Cerebellar cortex (tissue), 1 donor: ENCODE results near the gene IMPACT.

ENCODE experiments used
- DNase-seq: peaks from one replicate; pipeline ENCODE4 v3.0.0-alpha.2; 2015; ENCODE audit warnings: low spot score

Gene IMPACT, protein sequence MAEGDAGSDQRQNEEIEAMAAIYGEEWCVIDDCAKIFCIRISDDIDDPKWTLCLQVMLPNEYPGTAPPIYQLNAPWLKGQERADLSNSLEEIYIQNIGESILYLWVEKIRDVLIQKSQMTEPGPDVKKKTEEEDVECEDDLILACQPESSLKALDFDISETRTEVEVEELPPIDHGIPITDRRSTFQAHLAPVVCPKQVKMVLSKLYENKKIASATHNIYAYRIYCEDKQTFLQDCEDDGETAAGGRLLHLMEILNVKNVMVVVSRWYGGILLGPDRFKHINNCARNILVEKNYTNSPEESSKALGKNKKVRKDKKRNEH

DNA sequence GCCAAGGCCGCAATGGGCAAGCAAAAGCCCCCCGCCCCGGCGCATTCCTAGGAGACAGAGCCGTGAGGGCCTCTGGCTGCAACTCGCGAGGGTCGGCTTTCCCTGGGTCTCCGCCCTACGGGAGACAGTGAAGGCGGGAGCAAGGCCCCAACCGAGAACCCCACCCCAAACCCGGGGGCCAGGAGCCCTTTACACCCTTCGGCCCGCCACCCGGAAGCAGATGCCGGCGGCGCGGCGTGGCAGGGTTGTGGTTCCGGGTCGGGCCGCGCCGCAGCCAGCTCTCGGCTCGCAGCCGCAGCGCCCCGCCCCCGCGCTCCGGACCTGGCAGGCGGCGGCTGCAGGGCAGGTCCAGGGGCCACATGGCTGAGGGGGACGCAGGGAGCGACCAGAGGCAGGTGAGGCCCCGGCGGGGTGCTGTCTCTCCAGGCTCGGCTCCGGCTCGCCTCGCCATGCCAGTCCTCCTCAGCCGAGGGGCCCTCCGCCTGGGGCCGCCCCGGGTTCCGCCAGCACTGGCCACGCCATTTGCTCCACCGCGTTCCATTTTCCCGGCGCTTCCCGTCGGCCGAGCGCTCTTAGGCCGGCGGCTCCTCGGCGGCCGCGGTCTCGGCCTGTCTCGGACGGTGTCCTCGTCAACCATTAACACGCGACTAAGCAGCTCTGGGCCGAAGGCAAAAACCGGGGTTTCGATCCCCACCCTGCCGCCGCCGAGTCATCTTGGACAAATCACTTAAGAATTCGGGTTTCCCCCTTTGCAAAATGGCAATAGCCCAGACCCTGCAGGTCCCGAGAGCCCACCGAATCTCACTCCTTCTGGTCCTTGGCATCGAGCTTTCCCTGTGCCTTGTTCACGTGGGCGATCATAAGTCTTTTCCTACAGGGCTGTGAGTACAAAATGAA is at the start of gene IMPACT:
TSS of gene IMPACT (plus strand) at position 273 of the 897 bp plus-strand sequence. CDS start at position 360, 87 bp downstream.
- DNase-seq = peak; percentile 78

DNA sequence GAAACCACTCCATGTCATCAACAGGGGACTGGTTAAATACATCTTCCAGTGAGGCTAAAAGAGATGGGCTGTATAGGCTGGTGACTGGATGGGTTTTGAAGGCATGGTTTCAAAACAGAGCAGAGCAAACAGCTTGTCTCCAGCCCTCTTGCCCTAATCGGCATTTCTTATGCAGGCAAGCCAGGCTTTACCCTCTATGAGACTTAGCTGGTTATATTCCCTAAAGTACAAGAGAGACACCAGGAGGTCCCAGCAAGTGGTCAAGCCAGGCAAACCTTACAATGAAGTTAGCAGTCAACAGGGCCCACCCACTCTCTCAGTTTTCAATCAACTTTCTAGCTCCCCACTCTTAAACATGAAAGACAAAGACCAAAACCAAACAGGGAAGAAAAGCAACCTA is 47.9 kb upstream of the IMPACT start:
- DNase-seq = no peak

DNA sequence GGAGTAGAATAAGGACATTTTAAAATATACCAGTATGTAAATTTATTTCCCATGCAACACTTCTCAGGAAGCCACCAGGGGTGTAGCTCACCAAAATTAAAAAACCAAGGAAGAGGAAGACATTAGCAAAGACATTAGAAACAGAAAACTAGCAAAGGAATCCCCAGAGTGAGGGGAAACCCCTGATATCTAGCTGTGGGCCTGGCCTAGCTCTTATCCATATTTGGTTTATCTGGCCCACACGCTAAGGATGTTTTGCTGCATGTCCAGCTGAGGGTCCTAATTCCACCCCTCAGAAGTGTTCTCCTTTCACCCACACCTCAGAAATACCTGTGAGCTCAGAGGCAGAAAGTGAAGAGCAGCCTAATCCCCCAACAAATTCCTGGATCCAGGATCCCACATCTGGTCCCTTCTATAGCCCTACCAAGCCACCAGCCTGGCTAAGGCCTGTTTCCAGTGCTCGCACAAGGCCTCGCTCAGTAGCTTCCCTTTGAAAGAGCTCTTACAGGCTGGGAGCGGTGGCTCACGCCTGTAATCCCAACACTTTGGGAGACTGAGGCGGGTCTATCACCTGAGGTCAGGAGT is 46.2 kb upstream of the IMPACT start:
- no peak for DNase-seq

DNA sequence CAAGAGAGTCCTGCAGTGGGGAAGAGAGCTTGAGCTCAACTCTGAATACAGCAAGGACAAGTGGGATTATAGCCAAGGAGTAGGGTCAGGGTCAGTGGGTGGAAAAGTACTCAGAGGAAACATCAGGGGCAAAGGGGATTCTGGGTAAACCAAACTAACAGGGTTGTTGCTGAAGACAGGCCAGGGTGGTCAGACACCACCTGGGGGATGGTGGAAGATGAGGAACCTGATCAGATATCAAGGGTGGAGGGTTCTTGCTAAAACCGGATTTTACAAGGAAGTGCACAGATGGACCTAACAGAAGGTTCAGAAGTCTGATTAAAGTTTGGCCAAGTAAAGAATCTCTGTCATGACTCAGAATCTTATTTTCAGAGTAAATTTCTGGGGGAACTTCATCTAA is 45.3 kb upstream of the IMPACT start:
- no peak for DNase-seq

DNA sequence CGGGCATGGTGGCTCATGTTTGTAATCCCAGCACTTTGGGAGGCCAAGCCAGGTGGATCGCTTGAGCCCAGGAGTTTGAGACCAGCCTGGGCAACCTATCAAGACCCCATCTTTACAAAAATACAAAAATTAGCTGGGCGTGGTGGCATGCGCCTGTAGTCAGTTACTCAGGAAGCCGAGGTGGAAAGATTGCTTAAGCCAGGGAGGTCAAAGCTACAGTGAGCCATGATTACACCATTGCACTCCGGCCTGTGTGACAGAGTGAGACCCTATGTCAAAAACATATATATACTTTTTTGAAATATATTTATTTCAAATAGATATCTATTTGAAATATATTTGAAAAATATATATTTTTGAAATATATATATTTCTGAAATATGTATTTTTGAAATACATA is 39.8 kb upstream of the IMPACT start:
- DNase-seq = no peak

DNA sequence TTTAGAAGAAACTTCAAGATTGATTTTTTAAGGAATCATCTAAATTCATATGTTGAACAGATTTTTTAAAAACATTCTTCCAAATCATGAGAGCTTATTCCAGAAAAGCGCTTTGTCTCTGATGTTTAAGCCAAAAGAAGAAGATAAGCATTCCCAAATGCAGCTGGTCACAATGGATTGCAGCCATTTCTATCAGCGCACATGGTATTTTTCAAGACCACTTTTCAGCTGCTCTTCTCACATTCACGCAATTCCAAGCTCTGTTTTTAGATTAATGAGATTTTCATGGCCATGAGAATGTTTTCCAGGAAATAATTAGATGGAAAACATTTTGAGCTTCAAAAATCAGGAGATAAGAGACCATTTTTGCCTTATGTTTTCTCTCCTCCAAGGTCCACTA is 37.5 kb upstream of the IMPACT start:
- DNase-seq = no peak

DNA sequence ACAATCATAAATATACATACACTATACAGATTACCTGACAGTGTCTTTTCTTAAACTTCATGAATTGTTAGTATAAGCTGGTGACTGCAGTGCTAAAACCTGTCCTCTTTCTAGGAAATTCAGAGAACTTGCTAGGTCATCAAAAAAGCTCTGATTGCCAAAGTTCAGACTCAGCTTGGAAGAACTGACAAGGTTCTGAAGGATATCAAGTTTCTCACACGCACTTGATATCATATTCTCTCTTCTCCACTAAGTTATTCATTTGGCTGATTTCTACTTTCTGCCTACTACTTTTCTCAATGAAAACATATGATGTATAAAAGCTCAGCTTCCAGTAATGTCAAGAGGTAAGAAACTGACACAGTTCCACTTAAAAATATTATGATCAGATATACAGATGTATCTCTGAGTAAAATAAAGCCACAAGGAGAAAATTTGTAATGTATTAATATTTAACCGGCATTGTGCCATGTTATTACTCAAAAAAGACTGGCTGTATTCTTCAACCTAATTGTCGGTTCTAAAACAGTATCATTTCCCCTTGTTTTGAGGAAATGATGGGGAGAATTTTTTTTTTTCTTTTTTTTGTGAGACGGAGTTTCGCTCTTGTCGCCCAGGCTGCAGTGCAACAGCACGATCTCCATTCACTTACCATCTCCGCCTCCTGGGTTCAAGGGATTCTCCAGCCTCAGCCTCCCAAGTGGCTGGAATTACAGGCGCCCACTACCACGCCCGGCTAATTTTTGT is 31.2 kb upstream of the IMPACT start:
- DNase-seq = no peak

DNA sequence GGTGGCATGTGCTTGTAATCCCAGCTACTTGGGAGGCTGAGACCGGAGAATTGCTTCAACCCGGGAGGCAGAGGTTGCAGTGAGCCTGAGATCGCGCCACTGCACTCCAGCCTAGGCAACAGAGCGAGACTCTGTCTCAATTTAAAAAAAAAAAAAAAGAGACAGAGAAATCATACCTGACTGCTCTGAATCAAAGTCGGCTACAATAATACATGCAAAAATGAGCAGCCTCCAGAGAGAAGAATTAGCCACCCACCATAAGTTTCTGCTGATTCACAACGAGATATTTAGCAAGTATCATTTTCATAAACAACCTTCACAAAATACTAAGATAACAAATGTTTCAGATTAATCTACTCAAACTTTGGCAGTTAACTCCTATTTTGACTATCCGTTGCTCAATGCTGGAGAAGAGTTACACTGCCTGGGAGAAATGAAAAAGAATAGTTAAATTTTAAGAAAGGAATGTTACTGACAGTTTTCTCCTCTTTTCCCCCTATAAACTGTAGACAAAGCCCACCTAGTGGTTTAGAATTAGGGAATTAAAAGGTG is 30.3 kb upstream of the IMPACT start:
- no peak for DNase-seq

DNA sequence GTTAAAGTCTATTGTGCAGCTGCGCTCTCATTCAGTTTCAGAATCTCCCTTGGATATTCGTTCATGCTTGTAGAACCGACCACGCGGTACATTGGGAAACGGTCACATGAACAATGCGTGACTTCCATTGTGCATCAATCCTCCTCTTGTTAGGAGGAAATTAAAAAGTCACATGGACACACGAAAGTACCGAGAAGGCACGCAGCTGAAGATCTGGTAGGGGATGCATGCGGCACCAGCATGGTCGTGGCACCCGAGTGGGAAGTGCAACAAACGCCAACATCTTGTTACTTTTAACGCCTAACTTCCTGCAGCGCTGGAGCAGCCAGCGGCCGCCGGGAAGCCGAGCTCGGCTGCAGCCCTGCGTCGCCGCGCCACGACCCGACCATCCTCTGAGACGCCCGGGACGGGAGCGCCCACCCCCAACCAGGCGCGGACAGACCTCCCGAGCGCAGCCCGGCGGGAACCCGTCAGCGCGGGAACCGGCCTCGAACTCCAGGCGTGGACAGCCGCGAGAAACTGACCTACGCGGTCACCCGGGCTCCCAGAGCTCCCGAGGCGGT is 29.3 kb upstream of the IMPACT start:
- peak; percentile 71 for DNase-seq

DNA sequence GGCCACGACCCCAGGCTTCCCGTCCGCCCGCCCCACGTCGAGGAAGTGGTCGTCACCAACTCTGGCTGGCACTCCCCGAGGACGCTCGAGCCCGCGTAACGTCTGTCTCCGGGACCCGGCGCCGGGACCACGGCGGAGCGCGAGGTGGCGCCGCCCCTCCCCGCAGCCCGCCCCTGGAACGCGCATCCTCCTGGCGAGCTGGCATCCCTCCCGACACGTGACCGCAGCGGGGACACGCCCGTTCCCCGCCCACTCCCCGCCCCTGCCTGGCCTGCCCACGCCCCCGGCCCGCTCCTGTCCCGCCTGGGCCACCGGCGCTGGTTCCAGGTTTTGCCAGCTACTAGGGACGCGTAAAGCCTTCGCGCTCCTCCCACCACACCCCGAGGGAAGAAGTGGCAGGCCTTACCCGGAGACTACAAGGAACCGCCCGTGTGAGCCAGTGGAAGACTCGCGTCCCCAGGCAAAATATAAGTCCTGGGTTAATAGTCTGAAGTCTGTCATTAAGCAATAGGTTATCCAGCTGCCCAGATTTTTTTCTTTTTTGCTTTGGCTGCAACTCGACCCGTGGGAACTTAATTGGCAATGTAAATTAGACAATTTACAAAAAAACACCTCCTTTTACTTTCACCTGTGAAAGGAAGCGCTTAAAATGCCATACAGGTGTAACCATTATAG is 28.6 kb upstream of the IMPACT start, which contains the start of gene OSBPL1A:
TSS of gene OSBPL1A (minus strand) at position 131 of the 675 bp plus-strand sequence. CDS start 20,291 bp downstream, outside the sequence.
- DNase-seq = peak; percentile 87

DNA sequence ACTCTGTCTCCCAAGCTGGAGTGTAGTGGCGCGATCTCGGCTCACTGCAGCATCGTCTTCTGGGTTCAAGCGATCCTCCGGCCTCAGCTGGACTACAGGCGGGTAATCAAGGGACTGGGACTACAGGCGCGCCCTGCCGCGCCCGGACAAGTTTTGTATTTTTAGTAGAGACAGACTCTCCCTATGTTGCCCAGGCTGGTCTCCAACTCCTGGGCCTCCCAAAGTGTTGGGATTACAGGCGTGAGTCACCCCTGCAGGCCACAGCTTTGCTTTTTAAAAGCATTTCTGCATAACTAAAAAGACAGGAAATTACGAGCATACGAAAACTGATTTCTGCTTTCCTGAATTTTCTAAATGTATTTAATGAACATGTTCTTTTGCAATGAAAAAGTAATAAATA is 27.9 kb upstream of the IMPACT start:
- peak; percentile 19 for DNase-seq

DNA sequence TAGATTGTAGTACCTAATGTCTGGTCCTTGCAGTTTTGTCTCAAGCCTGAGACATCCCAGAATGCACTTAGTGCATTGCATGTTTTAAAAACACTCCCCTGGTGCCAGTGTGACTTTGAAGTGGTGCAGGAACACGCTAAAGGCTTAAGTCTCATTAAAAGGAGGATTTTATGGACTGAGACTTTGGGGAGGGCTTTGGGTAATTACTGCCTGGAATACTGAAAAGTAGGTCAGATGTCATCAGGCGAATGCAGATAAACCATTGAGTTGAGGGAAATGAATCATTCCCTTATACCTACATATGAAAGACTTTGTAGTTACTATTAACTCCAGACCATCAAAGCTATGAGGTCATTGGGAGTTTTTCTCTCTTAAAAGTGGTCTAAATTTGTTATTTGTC is 25.9 kb upstream of the IMPACT start:
- no peak for DNase-seq

DNA sequence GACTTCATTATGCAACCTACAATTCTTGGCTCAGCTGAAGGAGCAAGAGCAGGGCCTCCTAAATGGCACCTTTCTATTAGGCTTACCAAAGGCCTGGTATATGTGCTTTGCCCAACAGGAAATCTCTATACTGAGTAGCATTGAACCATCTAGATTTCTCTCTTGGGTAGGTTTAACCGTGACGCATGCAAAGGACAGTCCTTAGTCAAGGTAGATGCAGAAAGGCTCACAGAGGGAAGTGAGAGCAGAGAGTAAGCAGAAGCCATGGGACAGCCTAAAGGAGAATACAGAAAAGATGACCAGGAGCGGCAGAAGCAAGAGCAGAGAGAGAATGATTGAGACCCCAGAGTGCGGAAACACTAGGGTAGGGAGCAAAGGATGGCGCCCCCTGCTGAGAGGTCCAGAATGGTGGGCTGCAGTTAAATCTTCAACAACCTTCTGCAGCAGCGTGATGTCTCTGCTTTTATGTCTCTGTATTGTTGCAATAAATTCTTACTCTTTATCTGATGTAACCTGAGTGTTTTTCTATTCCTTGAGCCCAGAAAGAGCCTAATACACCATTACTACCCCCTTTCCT is 24.2 kb upstream of the IMPACT start:
- DNase-seq = peak; percentile 16

DNA sequence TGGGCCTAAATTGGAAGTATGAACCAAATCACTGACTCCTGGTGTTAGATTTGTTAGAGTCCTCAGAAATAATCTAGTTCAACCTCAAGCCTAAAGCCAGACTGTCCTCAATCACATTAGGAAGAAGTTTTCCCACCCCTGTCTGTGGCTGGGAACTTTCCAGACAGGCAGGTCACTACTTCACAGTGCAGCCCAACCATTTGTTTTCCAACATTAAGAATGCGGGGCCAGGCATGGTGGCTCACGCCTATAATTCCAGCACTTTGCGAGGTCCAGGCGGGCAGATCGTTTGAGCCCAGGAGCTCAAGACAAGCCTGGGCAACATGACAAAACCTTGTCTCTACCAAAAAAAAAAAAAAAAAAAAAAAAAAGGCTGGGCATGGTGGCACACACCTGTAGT is 23.4 kb upstream of the IMPACT start:
- no peak for DNase-seq

DNA sequence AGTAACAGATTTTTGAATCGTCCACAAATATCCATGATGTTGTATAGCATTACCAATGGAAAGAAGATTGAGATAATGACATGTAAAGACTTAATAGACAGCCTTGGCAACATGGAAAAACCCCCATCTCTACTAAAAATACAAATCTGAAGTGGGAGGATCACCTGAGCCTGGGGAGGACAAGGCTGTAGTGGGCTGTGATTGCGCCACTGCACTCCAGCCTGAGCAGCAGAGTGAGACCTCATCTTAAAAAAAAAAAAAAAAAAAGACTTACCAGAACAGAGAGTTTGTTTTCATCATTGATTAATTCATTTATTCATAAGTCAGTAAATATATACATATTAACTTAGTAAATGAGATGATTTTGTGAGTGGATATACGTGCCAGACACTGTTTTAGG is 21.9 kb upstream of the IMPACT start:
- no peak for DNase-seq

DNA sequence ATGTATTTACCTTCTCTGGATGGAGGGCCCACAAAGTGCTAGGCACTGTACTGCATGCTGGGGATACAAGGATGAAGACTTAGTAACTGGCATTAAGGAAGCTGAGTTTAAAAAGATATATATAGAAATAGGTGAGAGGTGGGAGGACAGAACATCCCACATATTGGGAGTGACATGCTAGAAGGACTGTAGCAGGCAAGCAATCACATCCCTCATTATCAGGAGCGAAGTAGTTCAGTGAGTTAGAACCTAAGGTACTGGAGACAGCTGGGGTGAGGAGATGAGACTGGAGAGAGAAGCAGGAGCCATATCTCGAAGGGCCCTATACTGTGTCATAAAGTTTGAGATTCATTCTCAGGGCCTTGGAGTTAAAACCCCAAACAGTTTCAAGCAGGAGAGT is 18.0 kb upstream of the IMPACT start:
- no peak for DNase-seq

DNA sequence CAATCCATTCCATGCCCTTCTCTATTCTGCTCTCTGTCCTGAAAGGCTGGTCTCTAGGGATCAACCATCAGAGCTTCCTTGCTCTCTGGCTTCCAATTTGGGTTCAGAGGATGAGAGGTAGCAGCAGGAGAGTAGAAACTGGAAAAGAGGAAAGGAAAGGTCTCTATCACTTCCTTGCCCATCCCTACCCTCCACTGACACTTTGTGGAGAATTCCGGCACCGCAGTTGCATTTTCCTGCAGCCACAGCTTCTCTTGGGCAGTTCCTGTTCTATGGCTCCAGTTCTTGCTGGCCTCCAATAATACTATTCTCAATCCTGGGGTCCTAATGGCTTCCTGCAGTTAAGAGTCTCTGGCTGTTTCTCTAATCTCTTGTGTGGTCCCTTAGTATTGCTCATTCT is 13.3 kb upstream of the IMPACT start:
- peak; percentile 25 for DNase-seq

DNA sequence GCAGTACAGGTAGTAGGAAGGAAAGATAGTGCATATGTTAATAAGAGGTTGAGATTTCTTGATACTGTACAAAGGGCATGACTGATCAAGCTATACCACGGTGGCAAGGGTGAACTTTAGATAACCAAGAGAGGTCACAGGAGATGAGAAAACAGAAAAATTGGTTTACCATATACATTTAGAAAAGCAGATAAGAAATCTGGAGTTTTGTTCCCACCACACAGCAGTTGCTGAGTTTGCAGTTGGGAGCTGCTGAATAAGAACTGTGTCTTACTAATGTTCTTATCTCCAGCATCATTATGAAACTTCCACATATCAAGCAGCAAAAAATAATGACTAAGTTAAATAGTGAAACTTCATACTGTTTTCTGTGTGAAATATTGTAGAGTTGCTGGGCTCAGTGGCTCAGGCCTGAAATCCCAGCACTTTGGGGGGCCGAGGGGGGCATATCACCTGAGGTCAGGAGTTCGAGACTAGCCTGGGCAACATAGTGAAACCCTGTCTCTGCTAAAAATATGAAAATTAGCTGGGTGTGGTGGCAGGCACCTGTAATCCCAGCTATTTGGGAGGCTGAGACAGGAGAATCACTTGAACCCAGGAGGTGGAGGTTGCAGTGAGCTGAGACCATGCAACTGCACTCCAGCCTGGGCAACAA is 12.0 kb upstream of the IMPACT start:
- DNase-seq = no peak

DNA sequence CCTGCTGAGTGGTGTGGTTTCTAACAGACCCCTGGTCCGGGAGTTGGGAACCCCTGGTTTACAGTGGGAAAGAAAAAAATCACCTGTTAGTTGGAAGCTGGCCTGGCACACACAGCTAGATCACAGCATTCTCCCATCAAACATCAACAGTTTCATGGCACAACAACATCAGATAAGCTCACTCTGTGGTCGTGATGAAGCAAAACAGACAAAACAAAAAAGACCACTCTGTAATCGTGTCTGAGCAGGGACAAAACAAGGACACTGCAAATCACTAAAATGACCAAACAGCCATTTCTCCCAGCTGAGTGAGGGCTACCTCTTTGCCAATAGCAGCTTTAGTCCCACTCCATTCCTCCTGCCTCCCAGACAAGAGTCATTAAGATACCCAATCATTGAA is 9.0 kb upstream of the IMPACT start:
- DNase-seq = no peak

DNA sequence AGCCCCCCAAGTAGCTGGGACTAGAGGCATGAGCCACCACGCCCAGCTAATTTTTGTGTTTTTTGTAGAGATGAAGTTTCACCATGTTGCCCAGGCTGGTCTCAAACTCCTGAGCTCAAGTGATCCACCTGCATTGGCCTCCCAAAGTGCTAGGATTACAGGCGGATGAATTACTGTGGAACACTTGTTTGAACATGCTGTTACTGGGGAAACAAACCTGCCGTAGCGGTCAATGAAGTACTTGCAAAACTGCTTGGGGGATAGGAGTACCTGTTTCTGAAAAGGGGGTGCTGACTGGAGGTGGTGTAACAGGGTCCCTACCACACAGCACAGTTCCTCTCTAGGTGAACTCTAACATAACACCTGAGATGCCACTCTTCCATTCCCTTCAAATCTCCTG is 5.9 kb upstream of the IMPACT start:
- DNase-seq = no peak
